ENCODE data around the gene OGDH.
"Not testable (repeated sequence)": the region's sequence is repeated elsewhere in the genome, so short reads cannot be mapped to it uniquely, and the experiment has no call there.

Gene OGDH

DNA sequence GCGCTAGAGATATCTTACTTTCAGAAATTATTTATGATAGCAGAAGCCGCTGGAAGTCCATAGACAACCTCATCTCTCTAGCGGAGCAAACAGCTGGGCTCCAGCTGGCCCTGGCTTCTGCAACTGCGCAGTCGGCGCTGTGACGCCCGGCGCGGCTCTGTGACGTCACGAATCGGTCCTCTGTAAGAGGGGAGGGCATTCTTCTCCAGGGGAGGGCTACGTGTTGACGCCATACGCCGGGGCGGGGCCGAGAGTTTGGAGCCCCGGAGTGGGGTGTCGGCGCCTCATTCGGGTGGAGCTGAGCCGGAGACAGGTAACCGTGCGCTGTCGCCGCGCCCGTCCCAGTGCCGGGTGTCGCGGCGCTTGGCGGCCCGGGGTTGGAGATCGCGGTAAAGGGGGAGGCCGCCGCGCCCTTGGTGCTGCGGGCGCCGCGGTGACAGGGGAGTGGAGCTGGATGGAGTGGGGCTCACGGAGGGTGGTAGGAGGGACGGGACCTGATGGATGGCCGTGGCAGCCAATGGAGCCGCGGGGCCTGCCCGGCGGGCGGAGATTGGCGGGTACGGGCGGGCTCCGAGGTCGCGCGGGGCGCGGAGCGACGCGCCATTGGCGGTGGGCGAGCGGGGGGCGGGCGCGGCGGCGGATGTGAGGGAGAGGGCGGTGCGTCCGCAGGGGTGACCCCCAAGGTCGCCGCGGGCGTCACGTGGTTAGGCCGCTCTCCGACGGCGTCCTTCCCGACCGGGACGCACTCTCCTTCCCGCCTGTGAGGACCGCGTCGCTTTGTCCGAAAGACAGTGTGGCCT is at the start of gene OGDH:
Gene OGDH (plus strand): TSS at position 287 of the 800 bp plus-strand sequence. CDS start 17,717 bp downstream, outside the sequence.
- DNase-seq (ENCODE audit: low read depth): peak; percentile 98

DNA sequence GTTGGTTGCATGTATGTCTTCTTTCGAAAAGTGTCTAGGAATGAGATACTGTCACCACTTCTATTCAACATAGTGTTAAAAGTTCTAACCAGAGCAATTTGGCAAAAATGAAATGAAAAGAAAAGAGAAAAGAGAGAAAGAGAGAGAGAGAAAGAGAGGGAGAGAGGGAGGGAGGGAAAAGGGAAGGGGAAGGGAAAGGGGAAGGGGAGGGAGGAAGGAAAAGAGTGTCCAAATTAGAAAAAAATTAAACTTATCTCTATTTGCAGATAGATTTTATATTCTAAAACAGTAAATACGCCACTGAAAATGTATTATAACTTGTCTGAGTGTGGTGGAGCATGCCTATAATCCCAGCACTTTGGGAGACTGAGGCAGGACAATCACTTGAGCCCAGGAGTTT is 48.9 kb upstream of the OGDH start:
- no peak for DNase-seq (ENCODE audit: low read depth)

DNA sequence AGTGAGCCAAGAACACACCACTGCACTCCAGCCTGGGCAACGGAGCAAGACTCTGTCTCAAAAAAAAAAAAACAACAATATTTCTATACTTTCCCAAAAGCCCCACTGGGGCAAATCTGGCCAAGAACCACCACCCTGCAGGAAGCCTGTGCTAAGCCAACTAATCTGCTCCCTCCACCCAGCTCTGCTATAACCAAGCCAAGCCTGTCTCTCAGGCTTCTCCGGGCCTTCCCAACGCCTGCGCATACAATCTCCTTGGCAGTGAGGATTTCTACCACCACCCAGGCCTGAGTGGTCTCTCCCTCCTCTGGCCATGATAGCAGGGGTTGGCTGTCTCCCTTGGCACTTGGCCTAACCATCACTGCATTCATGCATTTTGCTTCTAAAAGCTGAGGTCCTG is 46.9 kb upstream of the OGDH start:
- DNase-seq (ENCODE audit: low read depth): no peak

DNA sequence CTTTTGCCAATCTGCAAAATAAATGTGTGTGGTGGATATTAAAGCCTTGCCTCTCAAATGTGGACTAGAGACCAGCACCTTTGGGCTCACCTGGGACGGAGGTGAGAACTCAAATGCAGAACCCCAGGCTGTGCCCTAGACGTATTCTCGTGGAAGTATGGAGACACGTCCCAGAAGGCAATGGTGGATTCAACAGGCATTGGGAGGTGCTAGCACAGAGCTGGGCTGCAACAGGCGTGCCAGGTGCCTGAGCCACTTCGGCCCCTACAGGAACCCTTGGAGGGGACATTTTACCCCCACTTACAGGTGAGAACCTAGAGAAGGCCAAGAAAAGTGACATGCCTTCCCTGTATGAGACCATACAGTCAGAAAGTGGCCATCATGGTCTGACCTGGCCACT is 44.9 kb upstream of the OGDH start:
- no peak for DNase-seq (ENCODE audit: low read depth)

DNA sequence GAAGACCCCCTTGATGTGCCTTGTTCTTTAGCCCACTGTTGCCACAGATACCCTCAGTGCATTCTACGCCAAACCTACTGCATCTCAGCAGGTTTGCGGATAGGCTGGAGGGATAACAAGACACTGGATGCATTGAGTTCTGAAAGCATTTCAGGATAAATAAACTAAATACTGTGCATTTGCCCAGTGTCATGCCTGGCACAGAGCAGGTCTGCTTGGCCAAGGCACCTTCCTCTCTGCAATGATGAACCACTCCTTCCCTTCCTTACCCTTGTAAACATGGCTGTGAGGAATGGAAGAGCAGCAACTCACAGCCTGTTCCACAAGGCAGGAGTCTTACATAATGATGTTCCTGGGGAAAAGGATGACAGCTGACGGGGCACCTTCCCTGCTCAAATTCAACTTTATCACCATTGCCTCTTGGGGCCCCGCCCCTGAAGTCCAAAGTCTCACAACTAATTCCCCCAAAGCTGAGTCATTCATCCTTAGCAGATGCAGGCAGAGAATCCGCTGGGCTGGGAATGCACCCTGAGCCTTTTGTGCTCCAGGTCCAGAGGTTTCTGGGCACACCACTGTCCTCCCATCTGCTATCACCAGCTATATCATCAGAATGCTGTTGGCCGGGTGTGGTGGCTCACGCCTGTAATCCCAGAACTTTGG is 44.3 kb upstream of the OGDH start:
- DNase-seq (ENCODE audit: low read depth): no peak

DNA sequence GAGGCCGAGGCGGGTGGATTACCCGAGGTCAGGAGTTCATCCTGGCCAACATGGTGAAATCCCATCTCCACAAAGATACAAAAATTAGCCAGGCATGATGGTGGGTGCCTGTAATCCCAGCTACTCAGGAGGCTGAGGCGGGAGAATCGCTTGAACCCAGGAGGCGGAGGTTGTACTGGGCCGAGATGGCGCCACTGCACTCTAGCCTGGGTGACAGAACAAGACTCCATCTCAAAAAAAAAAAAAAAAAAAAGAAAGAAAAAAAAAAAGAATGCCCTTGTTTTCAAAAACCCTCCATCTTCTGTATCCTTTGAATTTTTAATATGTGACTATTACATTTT is 43.8 kb upstream of the OGDH start:
- not testable (repeated sequence) for DNase-seq (ENCODE audit: low read depth)

DNA sequence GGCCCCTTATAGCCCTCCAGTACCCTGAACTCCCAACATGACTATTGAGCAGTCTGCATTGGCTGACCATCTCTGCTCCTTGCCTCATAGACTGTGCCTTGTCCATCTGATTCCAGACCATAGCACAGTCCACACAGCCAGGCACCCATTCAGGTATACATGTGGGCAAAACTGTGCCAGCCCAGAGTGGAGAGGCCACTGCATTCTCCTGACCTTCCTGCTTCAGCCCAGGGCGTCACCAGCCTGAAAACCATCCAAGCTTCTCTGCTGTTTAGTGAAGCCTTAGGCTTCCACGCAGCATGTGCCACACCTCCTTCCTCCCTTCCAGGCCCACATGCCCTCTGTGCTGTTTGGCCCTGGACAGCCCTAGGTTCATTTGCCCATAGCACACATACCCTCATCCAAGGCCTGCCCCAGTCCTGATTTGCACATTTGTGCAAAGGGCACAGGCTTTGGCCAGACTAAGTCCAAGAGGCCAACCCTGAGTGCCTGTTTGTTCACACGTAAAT is 43.2 kb upstream of the OGDH start:
- no peak for DNase-seq (ENCODE audit: low read depth)

DNA sequence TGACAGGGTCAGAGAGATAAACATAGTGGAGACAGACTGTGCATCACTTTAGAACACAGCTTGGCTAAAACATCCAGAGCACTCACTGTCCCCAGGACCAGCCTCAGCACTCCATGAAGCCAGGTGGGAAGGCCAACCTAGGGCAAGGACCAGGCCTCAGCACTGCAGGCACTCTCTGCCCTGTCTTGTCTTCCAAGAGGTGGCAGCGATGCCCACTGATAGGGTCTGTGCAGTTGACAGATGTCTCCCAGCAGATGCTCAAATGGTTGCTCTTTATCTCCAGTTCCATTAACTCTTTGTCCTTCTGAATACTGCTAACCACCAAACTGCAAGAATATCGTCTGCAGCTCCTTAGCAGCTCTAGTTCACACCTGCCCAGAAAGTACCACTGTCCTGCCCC is 41.8 kb upstream of the OGDH start:
- no peak for DNase-seq (ENCODE audit: low read depth)

DNA sequence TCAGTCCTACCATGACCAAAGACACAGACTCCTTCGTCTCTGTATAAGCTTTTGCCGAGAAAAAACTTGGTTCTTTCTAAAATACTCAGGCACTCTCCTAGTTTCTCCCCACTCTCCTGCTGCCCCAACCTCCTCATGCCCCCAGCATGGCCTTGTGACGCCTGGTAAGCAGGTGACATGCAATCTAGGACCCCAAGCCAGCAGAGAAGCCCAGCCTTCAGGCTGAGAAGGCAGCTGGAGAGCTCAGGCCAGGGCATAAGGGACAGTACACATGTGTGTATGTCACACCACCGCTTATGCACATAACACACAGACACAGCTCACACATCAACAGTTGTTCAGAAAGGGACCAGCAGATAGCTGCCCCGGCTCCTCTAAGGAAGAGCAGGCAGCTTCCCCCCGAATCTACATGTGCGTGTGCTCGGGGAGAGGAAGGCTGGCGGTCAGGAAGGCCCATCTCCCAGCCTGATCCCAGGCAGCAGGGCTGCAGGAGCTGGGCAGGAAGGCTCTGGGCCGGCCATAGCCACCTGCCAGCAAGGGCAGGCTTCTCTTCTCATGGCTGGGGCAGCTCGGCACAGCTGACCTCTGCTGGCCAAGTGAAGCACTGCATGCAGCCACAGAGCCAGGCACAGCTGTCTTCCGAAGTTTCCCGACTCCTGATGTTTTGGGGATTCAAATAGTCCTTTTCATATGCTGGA is 41.2 kb upstream of the OGDH start:
- peak; percentile 36 for DNase-seq (ENCODE audit: low read depth)

DNA sequence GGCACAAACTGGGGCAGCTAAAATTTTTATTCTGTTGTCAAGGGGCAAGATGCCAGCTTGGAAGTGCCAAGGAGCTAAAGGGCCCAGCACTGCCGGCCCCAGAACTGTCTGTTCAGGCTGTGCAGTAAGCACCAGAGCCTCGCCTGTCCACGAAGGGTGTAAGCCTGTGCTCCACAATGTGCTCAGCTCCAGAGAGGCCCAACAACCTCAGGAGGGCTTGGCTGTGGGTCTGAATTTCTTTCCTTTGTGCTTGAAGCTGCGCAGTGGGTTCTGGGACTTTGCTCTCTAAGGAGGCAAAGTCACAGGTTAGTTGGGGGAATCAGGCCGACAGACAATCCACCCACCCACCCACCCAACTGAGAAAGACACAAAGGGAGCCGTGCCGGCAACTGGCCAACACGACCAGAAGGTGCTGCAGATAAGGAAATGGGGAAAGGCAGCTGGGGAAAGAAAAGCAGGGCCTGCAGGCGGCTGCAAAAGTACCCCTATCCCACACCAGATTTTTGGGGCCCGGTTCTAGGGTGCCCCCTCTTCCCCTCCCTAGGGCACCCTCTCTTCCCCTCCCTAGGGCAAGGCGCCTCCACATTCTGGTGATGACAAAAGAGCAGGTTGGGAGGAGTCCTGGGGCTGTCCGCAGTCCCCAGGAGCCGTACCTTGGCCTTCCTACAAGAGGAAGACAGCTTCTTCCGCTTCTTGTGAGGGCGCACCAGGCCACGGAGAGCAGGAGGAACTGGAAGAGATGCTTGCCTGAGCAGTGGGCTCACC is 40.5 kb upstream of the OGDH start:
- DNase-seq (ENCODE audit: low read depth): no peak

DNA sequence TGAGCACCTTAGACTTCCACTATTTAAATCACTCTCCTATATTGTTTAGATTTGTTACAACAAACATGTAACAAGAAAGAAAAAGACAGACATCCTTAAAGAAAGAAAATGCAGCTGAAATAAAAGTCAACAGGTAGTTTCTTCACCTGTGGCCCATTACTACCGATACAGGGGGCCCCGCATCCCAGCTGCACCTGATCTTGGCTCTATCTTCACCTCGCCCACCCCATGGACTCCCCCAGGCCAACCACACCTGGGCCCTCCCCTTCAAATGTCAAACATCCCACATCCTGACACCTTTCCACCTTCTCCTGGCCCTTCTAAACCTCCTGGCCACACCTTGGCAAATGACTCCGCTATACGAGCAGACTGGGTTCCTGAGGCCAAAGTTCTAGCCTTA is 39.7 kb upstream of the OGDH start:
- no peak for DNase-seq (ENCODE audit: low read depth)

DNA sequence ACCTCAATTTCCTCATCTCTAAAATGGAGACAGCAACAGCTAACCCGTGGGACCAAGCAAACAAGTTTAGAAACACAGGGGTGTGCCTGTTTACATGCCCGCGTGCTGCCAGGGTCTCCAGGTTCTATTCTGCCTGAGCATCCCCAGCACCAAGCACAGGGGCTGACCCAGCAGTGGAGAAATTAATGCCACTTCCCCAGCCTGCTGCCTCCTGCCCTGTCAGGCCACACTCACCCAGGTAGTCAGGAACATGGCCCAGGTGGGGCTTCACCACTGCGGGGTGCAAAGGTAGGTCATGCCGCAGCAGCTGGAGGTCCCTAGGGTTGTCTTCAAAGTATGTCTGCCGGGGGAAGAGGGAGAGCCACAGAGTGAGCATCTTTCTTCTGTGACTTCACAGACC is 38.5 kb upstream of the OGDH start:
- no peak for DNase-seq (ENCODE audit: low read depth)

DNA sequence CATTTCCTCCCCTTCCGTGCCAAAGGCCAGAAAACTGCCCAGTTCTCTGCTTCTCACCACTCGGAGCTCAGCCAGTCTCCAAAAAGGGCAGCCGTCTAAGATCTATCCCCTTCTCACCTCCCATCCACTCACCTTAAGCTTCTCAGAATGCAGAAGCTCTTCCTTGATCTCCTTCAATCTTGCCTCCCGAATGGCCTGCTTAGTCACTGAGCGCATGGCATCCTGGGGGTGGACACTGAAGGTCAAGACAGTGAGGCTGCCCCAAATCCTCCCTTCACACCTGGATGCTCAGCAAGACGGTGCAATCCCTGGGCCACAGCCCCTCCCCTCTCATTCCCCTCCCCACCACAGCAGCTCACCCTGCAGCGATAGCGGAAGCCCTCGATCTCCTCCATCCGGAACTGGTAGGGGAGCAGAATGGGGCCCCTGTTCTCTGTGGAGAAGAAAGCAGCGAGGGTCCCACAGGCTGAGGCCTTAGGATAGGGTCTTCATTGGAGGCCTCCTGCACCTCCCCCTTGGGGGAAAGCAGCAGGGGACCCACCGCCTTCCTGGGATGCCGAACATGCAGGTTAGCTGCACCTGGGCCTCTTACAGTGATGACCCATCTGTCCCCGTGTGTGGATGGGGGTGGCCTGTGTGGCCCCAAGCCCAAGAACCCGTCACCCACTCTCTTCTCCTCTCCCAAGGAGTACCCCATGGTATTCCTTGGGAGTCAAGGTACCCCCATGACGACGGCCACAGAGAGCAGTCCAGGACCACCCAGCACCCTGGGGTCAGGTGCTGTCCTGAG is 37.5 kb upstream of the OGDH start:
- DNase-seq (ENCODE audit: low read depth): no peak

DNA sequence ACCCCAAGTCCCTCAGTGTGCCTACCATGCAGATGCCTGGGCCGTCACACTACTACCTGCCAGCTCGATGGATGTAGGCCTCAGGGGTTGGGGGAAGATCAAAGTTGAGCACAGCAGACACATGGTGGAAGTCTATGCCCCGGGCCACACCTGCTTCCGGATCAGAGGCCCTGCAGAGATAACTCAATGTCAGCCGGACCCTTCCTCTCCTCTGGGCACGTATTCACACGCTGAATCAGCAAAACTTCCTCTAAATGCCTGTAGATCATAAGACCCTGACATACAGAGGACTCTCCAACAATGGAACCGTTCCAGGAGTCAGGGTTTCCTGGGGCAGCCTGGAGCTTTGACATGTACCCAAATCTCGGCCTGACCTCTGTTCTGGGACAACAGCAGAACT is 36.5 kb upstream of the OGDH start:
- DNase-seq (ENCODE audit: low read depth): no peak

DNA sequence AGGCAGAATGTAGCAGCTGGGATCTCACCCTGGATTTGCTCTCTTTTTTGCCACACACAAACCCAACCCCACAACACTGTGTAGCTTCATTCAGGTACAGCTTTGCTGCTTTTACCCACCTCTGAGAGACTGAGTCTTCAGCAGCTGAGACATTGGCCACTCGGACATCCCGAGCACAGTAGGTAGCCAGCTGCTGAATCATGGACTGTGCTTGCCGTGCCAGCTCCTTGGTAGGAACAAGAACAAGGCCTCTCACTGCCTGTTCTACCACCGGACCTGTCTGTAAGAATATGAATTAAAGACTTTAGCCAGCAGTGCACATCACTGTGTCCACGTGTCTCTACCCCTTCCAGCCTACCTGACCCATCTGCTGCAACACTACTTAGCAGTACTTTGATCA is 33.7 kb upstream of the OGDH start:
- no peak for DNase-seq (ENCODE audit: low read depth)

DNA sequence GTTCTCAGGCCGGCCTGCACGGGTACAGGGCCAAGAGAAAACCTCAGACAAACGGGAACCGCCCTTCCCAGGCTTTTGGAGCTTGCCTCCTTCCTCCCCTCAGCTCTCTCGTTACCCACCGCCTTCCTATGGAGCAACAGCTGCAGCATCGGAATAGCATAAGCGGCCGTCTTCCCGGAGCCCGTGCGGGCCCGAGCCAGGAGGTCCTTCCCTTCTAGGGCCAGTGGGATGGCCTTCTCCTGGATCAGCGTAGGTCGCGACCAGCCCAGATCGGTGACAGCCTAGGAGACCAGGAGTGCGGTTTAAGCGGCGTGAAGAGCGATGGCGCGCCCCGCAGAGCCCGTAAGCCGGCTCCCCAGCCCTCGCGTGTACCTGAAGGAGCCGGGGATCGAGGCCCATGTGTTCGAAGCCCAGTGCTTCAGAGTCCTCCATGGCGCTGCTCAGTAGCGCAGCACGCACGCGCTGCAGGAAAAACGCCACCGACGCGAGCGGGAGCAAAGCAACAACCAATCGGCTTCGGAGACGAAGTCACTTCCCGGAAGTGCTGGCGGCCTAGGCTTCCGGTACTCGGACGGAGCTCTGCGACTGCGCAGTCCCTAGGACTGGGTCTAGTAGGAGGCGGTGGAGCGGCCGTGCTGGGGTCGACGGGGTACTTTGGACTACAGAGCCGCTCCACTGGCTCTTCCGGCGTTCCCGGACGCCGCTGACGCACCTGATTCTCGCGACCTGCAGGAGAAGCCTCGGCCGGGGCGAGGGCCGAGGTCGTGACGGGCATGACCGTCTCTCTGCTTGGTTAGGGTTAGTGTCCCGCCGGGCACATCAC is 32.8 kb upstream of the OGDH start, which contains the start of gene DDX56:
Gene DDX56 (minus strand): TSS at position 445 of the 823 bp plus-strand sequence. CDS start 13 bp downstream, at position 432.
- DNase-seq (ENCODE audit: low read depth): peak; percentile 86

DNA sequence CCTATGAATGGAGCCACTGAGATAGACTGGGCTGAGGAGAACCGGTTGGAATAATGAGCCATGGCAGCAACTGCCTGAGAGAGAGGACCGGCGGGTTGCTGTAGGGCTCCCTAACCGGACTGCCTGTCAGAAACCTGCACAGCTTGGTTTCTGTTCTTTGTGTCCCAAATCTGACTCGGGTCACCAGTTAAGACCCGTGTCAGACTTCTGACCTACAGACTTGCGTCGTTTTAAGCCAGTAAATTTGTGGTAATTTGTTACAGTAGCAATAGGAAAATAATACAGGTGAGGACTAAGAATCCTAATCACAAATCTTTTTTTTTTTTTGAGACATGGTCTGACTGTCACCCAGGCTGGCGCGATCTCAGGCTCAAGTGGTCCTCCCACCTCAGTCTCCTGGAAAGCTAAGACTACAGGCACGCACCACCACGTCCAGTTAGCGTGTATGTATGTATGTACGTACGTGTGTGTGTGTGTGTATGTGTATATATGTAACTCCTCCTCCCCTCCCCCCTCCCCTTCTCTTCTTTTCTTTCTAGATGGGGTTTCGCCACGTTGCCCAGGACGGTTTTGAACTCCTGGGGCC is 32.0 kb upstream of the OGDH start:
- DNase-seq (ENCODE audit: low read depth): no peak

DNA sequence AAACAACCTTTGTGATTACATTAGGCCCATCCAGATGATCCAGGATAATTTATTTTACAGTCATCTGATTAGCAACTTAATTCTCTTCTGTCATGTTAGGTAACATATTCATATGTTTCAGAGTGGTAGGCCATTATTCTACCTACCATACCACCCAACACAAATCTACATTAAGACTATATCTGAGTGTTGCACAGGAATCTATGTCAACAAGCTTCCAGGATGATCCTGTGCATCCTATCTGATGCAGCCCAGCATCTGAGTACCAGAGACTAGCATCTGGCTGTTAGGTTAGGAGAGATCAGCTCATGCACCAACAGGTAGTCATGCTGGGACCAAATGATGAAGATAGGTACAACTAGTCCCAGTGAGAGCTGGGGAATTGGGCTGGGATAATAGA is 31.4 kb upstream of the OGDH start:
- DNase-seq (ENCODE audit: low read depth): no peak

DNA sequence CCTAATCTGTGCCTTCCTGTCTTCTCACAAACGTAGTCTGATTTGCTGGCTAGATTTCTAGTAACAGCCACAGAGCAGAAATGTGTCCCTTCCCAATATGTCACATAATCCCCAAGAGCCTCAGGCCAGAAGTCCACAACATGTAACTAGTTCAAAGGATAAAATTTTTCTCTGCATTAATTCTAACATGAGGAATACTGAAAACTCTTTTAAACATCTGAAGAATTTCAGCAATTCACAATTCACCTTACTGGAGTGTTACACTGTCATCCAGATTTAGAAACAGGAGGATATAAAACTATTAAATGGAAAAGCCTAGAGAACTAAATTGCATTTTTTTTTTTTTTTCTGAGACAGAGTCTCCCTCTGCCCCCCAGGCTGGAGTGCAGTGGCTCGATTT is 30.2 kb upstream of the OGDH start:
- DNase-seq (ENCODE audit: low read depth): no peak

Data from stimulated activated CD8-positive, alpha-beta memory T cell treated with anti-CD3 and anti-CD28 coated beads, Interleukin-12 subunit alpha, Interleukin-12 subunit beta, amount 100 ng/mL, for 4 hours (primary cell).